GM10266 (cell line): Measurements from ENCODE around the gene RNF5.
"Not testable (repeated sequence)": the region's sequence is repeated elsewhere in the genome, so short reads cannot be mapped to it uniquely, and the experiment has no call there.

ENCODE experiments used
- DNase-seq: peaks from one replicate; pipeline ENCODE4 v3.0.0; 2012; ENCODE audit errors: extremely low spot score
- TF ChIP-seq, protein P1 (sequence below): IDR thresholded peaks from 2 replicates; pipeline ENCODE4 v1.5.1; 2012; ENCODE audit warnings: mild to moderate bottlenecking, low read depth; ENCODE audit not compliant: control insufficient read depth, insufficient read depth; ENCODE audit errors: missing control alignments

RNF5 gene

DNA sequence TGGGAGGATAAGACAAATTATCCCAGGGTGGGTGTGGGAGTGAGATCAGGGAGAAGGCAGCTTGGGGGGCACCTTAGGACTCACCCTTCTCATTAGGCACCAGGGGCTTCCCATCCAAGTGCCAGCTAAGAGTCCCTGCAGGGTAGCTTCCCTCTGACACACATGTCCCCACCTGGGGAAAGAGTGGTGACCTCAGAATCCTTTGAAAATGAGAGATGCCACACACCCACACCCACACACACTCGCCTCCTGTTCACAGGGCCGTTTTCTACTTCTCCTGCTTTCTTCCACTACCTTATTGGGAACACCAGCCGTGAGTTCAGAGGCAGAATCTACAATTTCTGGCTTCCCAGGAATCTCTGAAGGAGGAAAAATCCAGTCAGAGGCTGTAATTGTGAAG is 4.8 kb downstream of the RNF5 start:
- DNase-seq, result no peak
- TF ChIP-seq, protein P1, sequence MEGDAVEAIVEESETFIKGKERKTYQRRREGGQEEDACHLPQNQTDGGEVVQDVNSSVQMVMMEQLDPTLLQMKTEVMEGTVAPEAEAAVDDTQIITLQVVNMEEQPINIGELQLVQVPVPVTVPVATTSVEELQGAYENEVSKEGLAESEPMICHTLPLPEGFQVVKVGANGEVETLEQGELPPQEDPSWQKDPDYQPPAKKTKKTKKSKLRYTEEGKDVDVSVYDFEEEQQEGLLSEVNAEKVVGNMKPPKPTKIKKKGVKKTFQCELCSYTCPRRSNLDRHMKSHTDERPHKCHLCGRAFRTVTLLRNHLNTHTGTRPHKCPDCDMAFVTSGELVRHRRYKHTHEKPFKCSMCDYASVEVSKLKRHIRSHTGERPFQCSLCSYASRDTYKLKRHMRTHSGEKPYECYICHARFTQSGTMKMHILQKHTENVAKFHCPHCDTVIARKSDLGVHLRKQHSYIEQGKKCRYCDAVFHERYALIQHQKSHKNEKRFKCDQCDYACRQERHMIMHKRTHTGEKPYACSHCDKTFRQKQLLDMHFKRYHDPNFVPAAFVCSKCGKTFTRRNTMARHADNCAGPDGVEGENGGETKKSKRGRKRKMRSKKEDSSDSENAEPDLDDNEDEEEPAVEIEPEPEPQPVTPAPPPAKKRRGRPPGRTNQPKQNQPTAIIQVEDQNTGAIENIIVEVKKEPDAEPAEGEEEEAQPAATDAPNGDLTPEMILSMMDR, result no peak

GRCh38 chr6:32183483-32184083 is 5.4 kb downstream of the RNF5 start:
- TF ChIP-seq, protein P1, result no peak
- no peak for DNase-seq

DNA sequence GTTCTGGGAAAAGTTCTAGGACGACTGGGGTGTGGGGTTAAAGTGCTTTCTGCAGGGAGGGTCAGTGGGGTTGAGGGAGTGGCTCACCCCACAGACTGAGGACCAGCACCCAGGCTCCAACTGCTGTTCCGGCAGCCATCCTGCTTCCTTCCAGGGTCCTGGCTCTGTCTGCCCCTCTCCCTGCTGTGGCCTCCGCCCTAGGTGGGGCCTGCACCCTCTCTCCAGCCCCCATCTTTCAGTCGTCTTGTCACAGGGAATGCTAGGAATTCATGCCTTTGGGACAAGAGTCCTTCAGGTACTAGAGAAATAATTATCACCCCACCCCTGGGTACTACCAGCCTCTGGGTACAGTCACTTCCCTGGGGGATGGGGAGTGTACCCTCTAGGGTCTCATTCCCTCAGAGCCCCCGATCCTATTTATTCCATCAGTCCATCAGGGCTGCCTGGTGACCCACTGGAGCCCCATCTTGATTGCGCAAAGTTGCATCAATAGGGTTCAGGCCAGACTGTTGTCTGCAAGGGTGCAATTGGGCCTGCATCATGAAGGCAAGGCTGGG is 6.0 kb downstream of the RNF5 start, which contains the start of gene AGER:
TSS of gene AGER (minus strand) at position 170 of the 557 bp plus-strand sequence. CDS start at position 139, 31 bp downstream.
- DNase-seq, result no peak
- TF ChIP-seq, protein P1, result no peak

- not testable (repeated sequence) for DNase-seq
Measured at GRCh38 chr6:32185681-32186131, 7.5 kb downstream of the RNF5 start.

- DNase-seq, result not testable (repeated sequence)
Measured at GRCh38 chr6:32186151-32186840, 8.1 kb downstream of the RNF5 start.

DNA sequence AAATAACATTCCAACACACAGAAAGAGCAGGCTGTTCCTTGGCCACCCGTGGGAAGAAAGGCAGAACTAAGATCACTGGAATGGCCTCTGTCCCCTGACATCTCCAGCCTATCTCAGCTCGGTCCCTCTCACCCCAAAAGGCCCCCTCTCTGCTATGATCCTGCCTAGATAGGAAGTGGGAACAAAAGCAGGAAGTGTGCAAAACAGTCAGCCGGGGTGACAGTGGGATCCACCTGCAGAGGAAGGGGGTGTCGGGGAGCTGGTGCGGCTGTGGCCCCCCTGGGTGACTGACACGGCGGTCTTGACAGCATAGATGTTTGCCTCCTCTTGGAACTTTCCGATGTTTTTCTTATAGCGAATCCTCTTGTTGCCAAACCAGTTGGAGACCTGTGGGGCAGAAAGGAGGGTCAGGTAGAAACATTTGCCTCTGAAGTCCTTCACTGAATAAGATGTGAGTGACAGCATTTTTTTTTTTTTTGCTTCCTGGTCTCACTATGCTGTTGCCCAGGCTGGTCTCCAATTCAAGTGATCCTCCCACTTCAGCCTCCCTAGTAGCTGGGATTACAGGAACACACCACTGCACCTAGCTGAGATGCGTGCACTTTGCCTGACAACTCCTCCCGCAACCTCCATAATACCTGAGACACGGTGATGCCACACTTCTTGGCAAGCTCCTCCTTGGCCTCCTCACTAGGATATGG is 9.0 kb downstream of the RNF5 start:
- no peak for DNase-seq
- TF ChIP-seq, protein P1, result no peak

DNA sequence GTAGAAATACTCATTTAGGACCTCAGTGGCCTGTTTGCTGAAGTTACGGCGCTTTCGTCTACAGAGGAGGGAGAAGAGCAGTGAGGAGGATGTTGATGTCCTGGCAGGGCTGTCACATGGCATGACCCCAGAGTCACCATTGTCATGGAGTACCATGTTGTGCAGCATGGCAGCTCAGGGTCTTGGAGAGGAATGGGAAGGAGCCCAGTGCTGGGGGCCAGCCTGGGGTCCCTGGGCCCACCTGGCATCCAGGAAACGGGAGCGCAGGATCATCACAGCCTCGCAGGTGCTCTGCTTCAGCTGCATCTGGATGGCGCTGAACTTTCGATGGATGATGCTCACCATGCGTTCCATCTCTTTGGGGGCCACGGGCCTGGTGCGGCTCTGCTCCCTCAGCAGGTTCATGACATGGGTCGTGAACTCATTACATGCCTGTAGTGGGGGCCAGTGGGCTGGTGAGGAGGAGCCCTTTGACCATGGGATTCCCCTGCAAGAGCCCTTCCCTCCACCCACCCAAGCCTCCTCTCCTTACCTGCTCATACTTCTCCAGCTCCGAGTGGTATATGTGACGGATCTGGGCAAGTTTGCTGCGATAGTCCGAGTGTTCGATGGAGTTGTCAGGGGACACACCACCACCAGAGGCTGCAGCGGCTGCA is 9.6 kb downstream of the RNF5 start:
- DNase-seq, result not testable (repeated sequence)

GRCh38 chr6:32188381-32189068 is 10.3 kb downstream of the RNF5 start:
- TF ChIP-seq, protein P1, result no peak
- no peak for DNase-seq
